Retina (tissue), 1 donor: ENCODE data around the gene LYRM1.
"Not testable (repeated sequence)": the region's sequence is repeated elsewhere in the genome, so short reads cannot be mapped to it uniquely, and the experiment has no call there.

Experiments
- DNase-seq: peaks from one replicate; pipeline ENCODE4 v3.0.0-alpha.2; 2016

The LYRM1 gene

GRCh38 chr16:20903899-20904506 is 3.4 kb downstream of the LYRM1 start:
- no peak for DNase-seq

GRCh38 chr16:20904507-20905081 is 4.0 kb downstream of the LYRM1 start:
- DNase-seq: no peak

GRCh38 chr16:20905576-20905975 is 5.0 kb downstream of the LYRM1 start:
- DNase-seq: no peak

GRCh38 chr16:20906341-20907255 is 6.0 kb downstream of the LYRM1 start:
- no peak for DNase-seq

- no peak for DNase-seq
Observed at GRCh38 chr16:20910781-20911321, 10.3 kb downstream of the LYRM1 start.

- no peak for DNase-seq
Observed at GRCh38 chr16:20911361-20911760, 10.8 kb downstream of the LYRM1 start.

- no peak for DNase-seq
Observed at GRCh38 chr16:20916289-20916688, 15.7 kb downstream of the LYRM1 start.

- no peak for DNase-seq
Observed at GRCh38 chr16:20916942-20917341, 16.4 kb downstream of the LYRM1 start.

- DNase-seq: no peak
Observed at GRCh38 chr16:20918486-20919239, 18.1 kb downstream of the LYRM1 start.

GRCh38 chr16:20920091-20920490 is 19.5 kb downstream of the LYRM1 start:
- DNase-seq: no peak

GRCh38 chr16:20920799-20921198 is 20.2 kb downstream of the LYRM1 start:
- no peak for DNase-seq

GRCh38 chr16:20923876-20924275 is 23.3 kb downstream of the LYRM1 start:
- DNase-seq: no peak

- no peak for DNase-seq
Observed at GRCh38 chr16:20925751-20926150, 25.2 kb downstream of the LYRM1 start.

GRCh38 chr16:20928774-20929411 is 28.3 kb downstream of the LYRM1 start:
- no peak for DNase-seq

GRCh38 chr16:20929676-20930364 is 29.2 kb downstream of the LYRM1 start:
- not testable (repeated sequence) for DNase-seq

GRCh38 chr16:20930365-20930690 is 29.8 kb downstream of the LYRM1 start:
- DNase-seq: no peak

GRCh38 chr16:20931066-20931600 is 30.6 kb downstream of the LYRM1 start:
- no peak for DNase-seq

- DNase-seq: no peak
Observed at GRCh38 chr16:20933589-20933988, 33.0 kb downstream of the LYRM1 start.

GRCh38 chr16:20937736-20938135 is 37.2 kb downstream of the LYRM1 start:
- no peak for DNase-seq

GRCh38 chr16:20938426-20938825 is 37.9 kb downstream of the LYRM1 start:
- DNase-seq: no peak

- no peak for DNase-seq
Observed at GRCh38 chr16:20939611-20940010, 39.0 kb downstream of the LYRM1 start.
